Activated B cell treated with CpG ODN at 0.5 μM for 24 hours (primary cell): ENCODE results near the gene AFF1. TPM values are rescaled to one million over a fixed set of nuclear protein-coding genes. Genes with fewer than 3 reads are reported as not detected.

Experiments used
- ATAC-seq: fragments of 200-7000 bp; cut with Tn5 transposase; one replicate; pipeline ENCODE4 v1.10.0; 2021; ENCODE audit warnings: low read depth, mild to moderate bottlenecking, moderate library complexity
- CTCF ChIA-PET: fragments of 350-600 bp; sonication (Branson Sonifier 250); formaldehyde crosslinking; loops from one replicate; lab custom pipeline; 2021; ENCODE audit warnings: antibody characterized with exemption; lab: Charles Lee
- POLR2A ChIA-PET: fragments of 350-600 bp; sonication (Branson Sonifier 250); formaldehyde crosslinking; loops from one replicate; lab custom pipeline; 2021; ENCODE audit warnings: antibody characterized with exemption; lab: Charles Lee
- DNase-seq: peaks from one replicate; pipeline ENCODE4 v3.0.0; 2022
- H3K27ac Mint-ChIP-seq: one replicate; pipeline ENCODE4 v1.8.0; 2020; ENCODE audit warnings: mixed read lengths
- H3K27me3 Mint-ChIP-seq: one replicate; pipeline ENCODE4 v1.8.0; 2021; ENCODE audit warnings: mixed read lengths
- H3K36me3 Mint-ChIP-seq: one replicate; pipeline ENCODE4 v1.8.0; 2021; ENCODE audit warnings: low read depth, mixed read lengths
- H3K4me1 Mint-ChIP-seq: one replicate; pipeline ENCODE4 v1.8.0; 2021; ENCODE audit warnings: mixed read lengths
- H3K4me3 Mint-ChIP-seq: one replicate; pipeline ENCODE4 v1.8.0; 2020; ENCODE audit warnings: mild to moderate bottlenecking, mixed read lengths
- H3K9me3 Mint-ChIP-seq: one replicate; pipeline ENCODE4 v1.8.0; 2020; ENCODE audit warnings: mixed read lengths
- CTCF ChIP-seq: fragments of 200-600 bp; IDR thresholded peaks from one replicate; pipeline ENCODE4 v1.8.0; 2022; ENCODE audit warnings: antibody characterized with exemption, mild to moderate bottlenecking
- intact Hi-C: fragments of 100-400 bp; cut with micrococcal nuclease; formaldehyde crosslinking; loops from one replicate; pipeline ENCODE4 v1.15.1; 2024
- total RNA-seq: library from RNA; stranded (reverse); gene quantifications from 2 replicates; pipeline ENCODE4 v1.2.3, GENCODE V29; 2022

AFF1 gene
- total RNA-seq, 1 donor from 2014 or later: 60.8 TPM

DNA sequence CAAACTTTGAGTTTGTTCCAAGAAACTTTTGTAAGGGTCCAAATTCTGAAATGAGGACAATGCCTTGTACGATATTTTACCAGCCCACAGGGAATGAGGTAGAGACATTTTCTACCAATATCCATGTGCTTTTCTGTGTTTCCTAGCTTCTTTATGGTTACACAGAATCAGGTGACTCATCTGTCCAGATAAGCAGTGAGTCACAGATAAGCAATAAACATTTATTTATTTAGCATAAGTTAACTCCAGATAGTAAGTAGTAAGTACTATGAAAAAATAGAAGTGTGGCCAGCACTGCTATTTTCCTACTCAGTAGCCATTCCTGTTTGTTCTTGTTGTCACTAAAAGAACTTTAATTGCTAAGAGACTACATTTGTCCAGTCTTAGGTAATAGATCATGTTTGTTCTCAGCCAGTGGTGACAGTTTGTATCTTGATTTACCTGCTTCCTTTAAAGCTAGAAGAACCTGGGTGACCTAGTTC lies 7.4 kb downstream of the AFF1 start:
- ChIA-PET POLR2A (interaction anchor here (0.5 to 2.3 kb wide), 6 partner anchors 16 to 72 kb away, joined by 3 to 8 read pairs (median 6); no protein-coding TSS in a partner anchor), CTCF (interaction anchor here (1.1 kb wide), 1 partner anchor 19 kb away, joined by 4 read pairs; no protein-coding TSS in a partner anchor)
- no peak for TF ChIP-seq CTCF
- DNase-seq (no peak), ATAC-seq (no peak)
- Mint-ChIP-seq H3K4me3 (no peak overlapping the region), H3K9me3 (no peaks in the 10 kb centered on the region), H3K27ac (no peak overlapping the region), H3K36me3 (no peaks in the 10 kb centered on the region), H3K4me1 (peaks cover 73% of the 10 kb centered on the region), H3K27me3 (no peaks in the 10 kb centered on the region)
- intact Hi-C loops: no loop called here

- Mint-ChIP-seq H3K4me1 (peaks cover 57% of the 10 kb centered on the region), H3K27me3 (no peaks in the 10 kb centered on the region), H3K9me3 (no peaks in the 10 kb centered on the region), H3K36me3 (peaks cover 8% of the 10 kb centered on the region), H3K4me3 (no peak overlapping the region), H3K27ac (no peak overlapping the region)
- TF ChIP-seq CTCF: no peak
- ChIA-PET CTCF (interaction anchor here (0.6 to 1.6 kb wide), 5 partner anchors 9 to 148 kb away, joined by 3 to 5 read pairs (median 3); no protein-coding TSS in a partner anchor), POLR2A (interaction anchor here (0.5 to 1.9 kb wide), 10 partner anchors 9 to 1339 kb away, joined by 3 to 11 read pairs (median 4); partner anchors contain the start of gene PPM1K)
- intact Hi-C loops: no loop called here
- ATAC-seq (no peak), DNase-seq (no peak)
Measured at GRCh38 chr4:86944964-86945781, 10.4 kb downstream of the AFF1 start.

- H3K36me3 Mint-ChIP-seq: peaks cover 20% of the 10 kb centered on the region
- TF ChIP-seq CTCF: no peak
- POLR2A ChIA-PET: interaction anchor here (1.2 kb wide), 1 partner anchor 12 kb away, joined by 3 read pairs; the partner anchor contains the start of gene AFF1
- H3K27ac Mint-ChIP-seq: no peak overlapping the region
- CTCF ChIA-PET: no interaction called here
- H3K9me3 Mint-ChIP-seq: no peaks in the 10 kb centered on the region
- ATAC-seq (no peak), DNase-seq (no peak)
- peaks cover 54% of the 10 kb centered on the region for H3K4me1 Mint-ChIP-seq
- intact Hi-C loops: no loop called here
- H3K27me3 Mint-ChIP-seq: no peaks in the 10 kb centered on the region
- no peak overlapping the region for H3K4me3 Mint-ChIP-seq
Measured at GRCh38 chr4:86946868-86947500, 12.2 kb downstream of the AFF1 start.

- CTCF ChIA-PET: no interaction called here
- Mint-ChIP-seq H3K9me3 (no peaks in the 10 kb centered on the region), H3K4me3 (no peak overlapping the region), H3K4me1 (peaks cover 53% of the 10 kb centered on the region), H3K27me3 (no peaks in the 10 kb centered on the region), H3K36me3 (peaks cover 22% of the 10 kb centered on the region), H3K27ac (no peak overlapping the region)
- POLR2A ChIA-PET: no interaction called here
- no peak for DNase-seq
- ATAC-seq: no peak
- TF ChIP-seq CTCF: no peak
- intact Hi-C loops: no loop called here
Measured at GRCh38 chr4:86947501-86948120, 12.8 kb downstream of the AFF1 start.
